HEK293T (cell line): ENCODE data around the gene SLC12A7.

Source experiments
- ARNT ChIP-seq: fragments of 450-650 bp; IDR thresholded peaks from 2 replicates; pipeline ENCODE4 v1.6.1; 2017; ENCODE audit warnings: mild to moderate bottlenecking
- BHLHE40 ChIP-seq: fragments of 450-650 bp; IDR thresholded peaks from 2 replicates; pipeline ENCODE4 v1.6.1; 2016; ENCODE audit warnings: mild to moderate bottlenecking, moderate library complexity, borderline replicate concordance
- CTBP1 ChIP-seq: fragments of 450-650 bp; IDR thresholded peaks from 2 replicates; pipeline ENCODE4 v1.6.1; 2016; ENCODE audit warnings: borderline replicate concordance
- ELF4 ChIP-seq: fragments of 450-650 bp; IDR thresholded peaks from 2 replicates; pipeline ENCODE4 v1.6.1; 2017; ENCODE audit warnings: antibody characterized with exemption
- FOXM1 ChIP-seq: fragments of 450-650 bp; IDR thresholded peaks from 2 replicates; pipeline ENCODE4 v1.6.1; 2017; ENCODE audit warnings: mild to moderate bottlenecking, borderline replicate concordance
- L3MBTL2 ChIP-seq: fragments of 450-650 bp; conservative IDR thresholded peaks from 2 replicates; pipeline ENCODE4 v1.6.1; 2016; ENCODE audit warnings: mild to moderate bottlenecking
- SP1 ChIP-seq: fragments of 450-650 bp; IDR thresholded peaks from 2 replicates; pipeline ENCODE4 v1.6.1; 2017
- SUZ12 ChIP-seq: fragments of 450-650 bp; IDR thresholded peaks from 2 replicates; pipeline ENCODE4 v1.6.1; 2016; ENCODE audit warnings: mild to moderate bottlenecking

DNA sequence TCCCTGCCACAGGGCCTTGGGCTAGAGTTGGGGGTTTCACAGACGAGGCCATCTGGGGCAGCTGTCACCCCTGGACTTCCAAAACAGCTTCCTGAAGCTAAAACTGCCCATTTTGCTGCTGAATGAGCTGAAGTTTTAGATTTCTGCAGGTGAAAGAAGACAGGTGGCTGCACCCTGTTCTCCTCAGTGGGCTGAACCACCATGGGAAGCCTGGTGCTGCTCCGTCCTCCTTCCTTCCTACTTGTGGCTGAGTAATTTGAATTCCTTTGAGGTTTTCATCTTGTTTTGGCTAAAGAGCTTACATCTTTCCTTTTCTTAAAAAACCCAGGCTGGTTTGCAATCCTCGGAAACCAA, 97.9 kb downstream of the SLC12A7 start:
- TF ChIP-seq SUZ12 (no peak), SP1 (no peak), BHLHE40 (no peak), FOXM1 (no peak), L3MBTL2 (no peak), ARNT (no peak), CTBP1 (no peak), ELF4 (no peak)
